Neuron (in vitro differentiated cells): Measurements from ENCODE around the gene HPRT1.

ENCODE experiments used
- H2AFZ ChIP-seq: one replicate; pipeline ENCODE4 v1.6.1; 2013; ENCODE audit warnings: low read depth, mild to moderate bottlenecking, inconsistent platforms, low read length, moderate library complexity
- H3K27me3 ChIP-seq: one replicate; pipeline ENCODE4 v1.6.1; 2013; ENCODE audit warnings: low read length; ENCODE audit not compliant: insufficient read depth
- H3K36me3 ChIP-seq: one replicate; pipeline ENCODE4 v1.6.1; 2013; ENCODE audit warnings: low read length; ENCODE audit not compliant: insufficient read depth
- H3K4me1 ChIP-seq: one replicate; pipeline ENCODE4 v1.6.1; 2013; ENCODE audit warnings: low read length; ENCODE audit not compliant: insufficient read depth
- H3K4me3 ChIP-seq: 2 replicates; pipeline ENCODE4 v1.5.1; 2013; ENCODE audit warnings: mild to moderate bottlenecking, low read length, moderate library complexity
- H3K9me3 ChIP-seq: one replicate; pipeline ENCODE4 v1.6.1; 2013; ENCODE audit warnings: low read length

The HPRT1 gene, protein sequence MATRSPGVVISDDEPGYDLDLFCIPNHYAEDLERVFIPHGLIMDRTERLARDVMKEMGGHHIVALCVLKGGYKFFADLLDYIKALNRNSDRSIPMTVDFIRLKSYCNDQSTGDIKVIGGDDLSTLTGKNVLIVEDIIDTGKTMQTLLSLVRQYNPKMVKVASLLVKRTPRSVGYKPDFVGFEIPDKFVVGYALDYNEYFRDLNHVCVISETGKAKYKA

DNA sequence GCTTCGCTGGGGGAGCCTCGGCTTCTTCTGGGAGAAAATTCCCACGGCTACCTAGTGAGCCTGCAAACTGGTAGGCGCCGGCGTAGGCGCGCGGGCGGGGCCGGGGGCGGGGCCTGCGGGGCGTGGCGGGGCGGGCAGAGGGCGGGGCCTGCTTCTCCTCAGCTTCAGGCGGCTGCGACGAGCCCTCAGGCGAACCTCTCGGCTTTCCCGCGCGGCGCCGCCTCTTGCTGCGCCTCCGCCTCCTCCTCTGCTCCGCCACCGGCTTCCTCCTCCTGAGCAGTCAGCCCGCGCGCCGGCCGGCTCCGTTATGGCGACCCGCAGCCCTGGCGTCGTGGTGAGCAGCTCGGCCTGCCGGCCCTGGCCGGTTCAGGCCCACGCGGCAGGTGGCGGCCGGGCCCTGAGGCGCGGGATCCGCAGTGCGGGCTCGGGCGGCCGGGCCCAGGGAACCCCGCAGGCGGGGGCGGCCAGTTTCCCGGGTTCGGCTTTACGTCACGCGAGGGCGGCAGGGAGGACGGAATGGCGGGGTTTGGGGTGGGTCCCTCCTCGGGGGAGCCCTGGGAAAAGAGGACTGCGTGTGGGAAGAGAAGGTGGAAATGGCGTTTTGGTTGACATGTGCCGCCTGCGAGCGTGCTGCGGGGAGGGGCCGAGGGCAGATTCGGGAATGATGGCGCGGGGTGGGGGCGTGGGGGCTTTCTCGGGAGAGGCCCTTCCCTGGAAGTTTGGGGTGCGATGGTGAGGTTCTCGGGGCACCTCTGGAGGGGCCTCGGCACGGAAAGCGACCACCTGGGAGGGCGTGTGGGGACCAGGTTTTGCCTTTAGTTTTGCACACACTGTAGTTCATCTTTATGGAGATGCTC lies at the start of gene HPRT1:
HPRT1 (plus strand) TSS at position 161 of the 857 bp plus-strand sequence; CDS start at position 308, 147 bp downstream.
- H3K27me3 ChIP-seq: no peaks in the 10 kb centered on the region
- H3K4me1 ChIP-seq: no peaks in the 10 kb centered on the region
- H3K4me3 ChIP-seq: peak within 1 kb of the TSS; percentile 56
- H2AFZ ChIP-seq: peak within 1 kb of the TSS; percentile 76
- H3K9me3 ChIP-seq: no peaks in the 10 kb centered on the region
- no peaks in the 10 kb centered on the region for H3K36me3 ChIP-seq

- Histone ChIP-seq H3K36me3 (peaks cover 58% of the 10 kb centered on the region), H3K4me1 (no peaks in the 10 kb centered on the region), H3K9me3 (no peaks in the 10 kb centered on the region), H3K27me3 (no peaks in the 10 kb centered on the region), H2AFZ (no peak overlapping the region), H3K4me3 (no peak overlapping the region)
Measured at GRCh38 chrX:134416087-134416486, 43.9 kb upstream of the HPRT1 start.

- H3K36me3 ChIP-seq: peaks cover 59% of the 10 kb centered on the region
Measured at GRCh38 chrX:134418317-134419113, 41.5 kb upstream of the HPRT1 start.

GRCh38 chrX:134419784-134420183 lies 40.2 kb upstream of the HPRT1 start:
- Histone ChIP-seq H3K36me3 (peaks cover 56% of the 10 kb centered on the region), H3K27me3 (no peaks in the 10 kb centered on the region), H3K9me3 (no peaks in the 10 kb centered on the region), H3K4me1 (no peaks in the 10 kb centered on the region), H2AFZ (no peak overlapping the region), H3K4me3 (no peak overlapping the region)

More at GRCh38 chrX:134418317-134419113, 41.5 kb upstream of the HPRT1 start:
- Histone ChIP-seq H3K9me3 (no peaks in the 10 kb centered on the region), H3K4me1 (no peaks in the 10 kb centered on the region), H3K4me3 (no peak overlapping the region), H3K27me3 (no peaks in the 10 kb centered on the region), H2AFZ (no peak overlapping the region)

DNA sequence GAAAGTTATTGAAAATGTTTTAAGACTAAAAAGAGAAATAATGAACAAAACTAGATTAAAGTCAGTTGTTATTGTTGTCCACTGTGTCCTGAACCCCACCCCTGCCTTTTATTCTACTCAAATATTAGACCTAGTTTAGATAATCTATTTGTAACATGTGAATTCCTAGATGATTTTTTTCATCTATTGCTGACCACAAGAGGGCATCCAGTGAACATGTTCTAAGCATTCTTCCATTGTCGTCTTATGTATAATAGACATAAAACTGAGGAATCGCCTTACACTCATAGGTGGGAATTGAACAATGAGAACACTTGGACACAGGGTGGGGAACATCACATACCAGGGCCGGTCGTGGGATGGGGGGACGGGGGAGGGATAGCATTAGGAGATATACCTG lies 36.4 kb upstream of the HPRT1 start:
- Histone ChIP-seq H2AFZ (no peak overlapping the region), H3K36me3 (peaks cover 36% of the 10 kb centered on the region), H3K9me3 (no peaks in the 10 kb centered on the region), H3K4me3 (no peak overlapping the region), H3K4me1 (no peaks in the 10 kb centered on the region), H3K27me3 (no peaks in the 10 kb centered on the region)

GRCh38 chrX:134426281-134426680 lies 33.7 kb upstream of the HPRT1 start:
- Histone ChIP-seq H3K4me3 (no peak overlapping the region), H3K9me3 (no peaks in the 10 kb centered on the region), H2AFZ (no peak overlapping the region), H3K36me3 (peaks cover 29% of the 10 kb centered on the region), H3K27me3 (no peaks in the 10 kb centered on the region), H3K4me1 (no peaks in the 10 kb centered on the region)

- H3K4me1 ChIP-seq: no peaks in the 10 kb centered on the region
- no peak overlapping the region for H3K4me3 ChIP-seq
- no peaks in the 10 kb centered on the region for H3K9me3 ChIP-seq
- H3K36me3 ChIP-seq: peaks cover 18% of the 10 kb centered on the region
- no peaks in the 10 kb centered on the region for H3K27me3 ChIP-seq
- H2AFZ ChIP-seq: no peak overlapping the region
Measured at GRCh38 chrX:134431894-134432293, 28.1 kb upstream of the HPRT1 start.

GRCh38 chrX:134435894-134436293 lies 24.1 kb upstream of the HPRT1 start:
- Histone ChIP-seq H3K9me3 (peaks cover 5% of the 10 kb centered on the region), H3K4me1 (no peaks in the 10 kb centered on the region), H3K27me3 (no peaks in the 10 kb centered on the region), H3K4me3 (no peak overlapping the region), H2AFZ (no peak overlapping the region), H3K36me3 (peaks cover 5% of the 10 kb centered on the region)

DNA sequence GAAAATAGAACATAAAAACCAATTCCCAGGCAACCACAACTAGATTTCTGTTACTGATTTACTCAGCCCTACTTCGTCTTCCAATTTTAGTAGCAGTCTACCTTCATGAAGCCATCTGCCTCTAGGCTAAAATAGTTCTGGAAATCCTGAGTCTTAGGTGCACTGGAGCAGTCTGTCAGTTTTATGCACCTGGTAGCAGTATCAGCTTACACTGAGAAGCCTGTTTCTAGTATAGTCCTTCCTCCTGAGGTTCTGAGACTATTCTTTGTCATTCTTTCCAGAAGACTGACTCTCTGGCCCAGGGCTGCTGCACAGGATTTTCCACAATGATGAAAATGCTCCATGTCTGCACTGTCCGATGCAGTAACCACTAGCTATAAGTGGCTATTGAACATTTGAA lies 16.9 kb upstream of the HPRT1 start:
- H2AFZ ChIP-seq: no peak overlapping the region
- no peaks in the 10 kb centered on the region for H3K4me1 ChIP-seq
- H3K9me3 ChIP-seq: no peaks in the 10 kb centered on the region
- H3K27me3 ChIP-seq: no peaks in the 10 kb centered on the region
- H3K4me3 ChIP-seq: no peak overlapping the region
- H3K36me3 ChIP-seq: no peaks in the 10 kb centered on the region

DNA sequence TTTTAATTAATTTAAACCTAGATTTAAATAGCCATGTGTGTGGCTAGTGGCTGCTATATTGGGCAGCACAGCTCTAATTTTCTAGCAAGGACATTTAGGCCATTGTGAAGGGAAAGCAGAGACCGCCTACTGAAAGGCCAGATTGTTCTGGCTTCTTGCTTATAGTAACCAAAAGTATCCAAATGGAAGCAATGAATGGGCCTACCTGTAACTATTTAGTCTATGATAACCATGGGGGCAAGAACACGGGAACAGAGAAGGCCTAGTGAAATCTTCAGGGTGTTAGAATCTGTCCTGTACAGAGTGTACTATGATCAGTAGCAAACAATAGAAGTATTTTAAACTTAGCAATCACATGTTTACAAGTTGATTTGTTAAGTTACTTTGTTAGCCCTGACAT lies 16.5 kb upstream of the HPRT1 start:
- Histone ChIP-seq H3K9me3 (no peaks in the 10 kb centered on the region), H3K36me3 (no peaks in the 10 kb centered on the region), H3K4me1 (no peaks in the 10 kb centered on the region), H3K27me3 (no peaks in the 10 kb centered on the region), H3K4me3 (no peak overlapping the region), H2AFZ (no peak overlapping the region)

- Histone ChIP-seq H3K4me3 (no peak overlapping the region), H3K4me1 (no peaks in the 10 kb centered on the region), H3K27me3 (no peaks in the 10 kb centered on the region), H3K9me3 (no peaks in the 10 kb centered on the region), H2AFZ (no peak overlapping the region), H3K36me3 (no peaks in the 10 kb centered on the region)
Measured at GRCh38 chrX:134444681-134445080, 15.3 kb upstream of the HPRT1 start.

GRCh38 chrX:134452596-134452995 lies 7.4 kb upstream of the HPRT1 start:
- Histone ChIP-seq H3K4me3 (no peak overlapping the region), H3K9me3 (no peaks in the 10 kb centered on the region), H3K36me3 (no peaks in the 10 kb centered on the region), H3K27me3 (no peaks in the 10 kb centered on the region), H3K4me1 (no peaks in the 10 kb centered on the region), H2AFZ (no peak overlapping the region)

DNA sequence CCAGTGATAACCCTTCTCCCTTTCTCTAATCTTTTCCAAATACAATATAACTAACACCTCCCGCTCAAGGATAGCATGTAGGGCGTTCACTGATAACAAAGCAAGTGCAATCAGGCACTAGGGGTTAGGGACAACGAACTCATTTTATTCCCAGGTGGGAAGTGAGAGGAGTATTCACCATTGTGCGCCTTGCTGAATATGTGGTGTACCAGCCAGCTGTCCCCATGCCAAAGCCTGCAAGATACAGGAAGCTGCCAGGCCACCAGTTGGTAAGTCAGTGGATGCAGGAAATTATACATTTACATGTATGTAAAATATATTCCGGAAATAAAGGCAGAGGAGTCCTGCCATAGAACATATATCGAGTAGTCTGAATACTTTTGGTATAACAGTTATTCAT lies 6.3 kb upstream of the HPRT1 start:
- Histone ChIP-seq H3K9me3 (no peaks in the 10 kb centered on the region), H3K4me3 (no peak overlapping the region), H3K27me3 (no peaks in the 10 kb centered on the region), H2AFZ (no peak overlapping the region), H3K36me3 (no peaks in the 10 kb centered on the region), H3K4me1 (no peaks in the 10 kb centered on the region)
